ENCODE measurements around the gene APOBEC3B.

Gene APOBEC3B

DNA sequence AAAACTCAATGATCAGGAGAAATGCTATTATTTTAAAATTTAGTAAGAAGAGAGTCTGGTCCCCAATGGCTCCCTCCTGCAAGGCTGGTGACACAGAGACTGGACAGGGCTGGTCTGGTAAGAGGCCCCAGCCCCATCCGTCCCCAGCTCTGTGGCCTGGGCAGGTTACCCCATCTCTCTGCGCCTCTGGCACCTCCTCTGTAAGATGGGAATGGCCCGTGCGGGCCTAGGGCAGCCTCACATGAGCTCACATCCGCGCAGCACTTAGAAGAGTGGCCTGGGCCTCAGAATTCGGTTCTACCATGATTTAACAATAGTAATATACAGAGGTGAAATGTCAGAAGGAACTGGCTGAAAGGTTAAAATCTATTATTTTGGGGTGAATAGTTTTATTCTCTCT lies 59.8 kb downstream of the APOBEC3B start:
- no peak overlapping the region for H3K4me3 ChIP-seq (replicated peaks; ENCODE audit: low read depth, low read length)
- DNase-seq (ENCODE audit: low read depth) = no peak
- TF ChIP-seq, protein P1, sequence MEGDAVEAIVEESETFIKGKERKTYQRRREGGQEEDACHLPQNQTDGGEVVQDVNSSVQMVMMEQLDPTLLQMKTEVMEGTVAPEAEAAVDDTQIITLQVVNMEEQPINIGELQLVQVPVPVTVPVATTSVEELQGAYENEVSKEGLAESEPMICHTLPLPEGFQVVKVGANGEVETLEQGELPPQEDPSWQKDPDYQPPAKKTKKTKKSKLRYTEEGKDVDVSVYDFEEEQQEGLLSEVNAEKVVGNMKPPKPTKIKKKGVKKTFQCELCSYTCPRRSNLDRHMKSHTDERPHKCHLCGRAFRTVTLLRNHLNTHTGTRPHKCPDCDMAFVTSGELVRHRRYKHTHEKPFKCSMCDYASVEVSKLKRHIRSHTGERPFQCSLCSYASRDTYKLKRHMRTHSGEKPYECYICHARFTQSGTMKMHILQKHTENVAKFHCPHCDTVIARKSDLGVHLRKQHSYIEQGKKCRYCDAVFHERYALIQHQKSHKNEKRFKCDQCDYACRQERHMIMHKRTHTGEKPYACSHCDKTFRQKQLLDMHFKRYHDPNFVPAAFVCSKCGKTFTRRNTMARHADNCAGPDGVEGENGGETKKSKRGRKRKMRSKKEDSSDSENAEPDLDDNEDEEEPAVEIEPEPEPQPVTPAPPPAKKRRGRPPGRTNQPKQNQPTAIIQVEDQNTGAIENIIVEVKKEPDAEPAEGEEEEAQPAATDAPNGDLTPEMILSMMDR (IDR thresholded peaks at IDR 0.05; ENCODE audit: low read length, missing control alignments) = no peak

All from fibroblast of pulmonary artery (primary cell).